Right cardiac atrium (tissue), 5 donors: ENCODE measurements around the gene FAM120A. TPM values are rescaled to one million over a fixed set of nuclear protein-coding genes. Genes with fewer than 3 reads are reported as not detected.
A peak's percentile ranks its signal among the peaks of the same experiment; 100 is the strongest.

Experiments
- ATAC-seq, 2 donors: fragments of 200-7000 bp; cut with Tn5 transposase; one replicate each; pipeline versions ENCODE4 v1.8.0 to v1.9.1; 2020; ENCODE audit warnings: moderate library complexity in 2 of 2, mild to moderate bottlenecking in 1 of 2
- DNase-seq, 3 donors: peaks; one replicate each; pipeline ENCODE4 v3.0.0-alpha.2; 2020
- H3K27ac ChIP-seq: one replicate; pipeline ENCODE4 v1.5.1; 2013; ENCODE audit warnings: mild to moderate bottlenecking, low read length, control low read depth, moderate library complexity
- H3K27me3 ChIP-seq: one replicate; pipeline ENCODE4 v1.6.1; 2013; ENCODE audit not compliant: control insufficient read depth, insufficient read depth
- H3K4me1 ChIP-seq: one replicate; pipeline ENCODE4 v1.6.1; 2013; ENCODE audit warnings: low read length; ENCODE audit not compliant: control insufficient read depth, insufficient read depth
- H3K4me3 ChIP-seq: one replicate; pipeline ENCODE4 v1.5.1; 2013; ENCODE audit warnings: low read length, control low read depth
- H3K9me3 ChIP-seq: one replicate; pipeline ENCODE4 v1.6.1; 2013; ENCODE audit warnings: low read length; ENCODE audit not compliant: control insufficient read depth
- WGBS: extraction: QIAGEN DNeasy Blood & Tissue Kit; methylation state at CpG from one replicate; pipeline ENCODE4 v1.1.7; 2013; 5-methylcytosine and 5-hydroxymethylcytosine counted together
- intact Hi-C, 4 donors: fragments of 100-400 bp; cut with DNase I; formaldehyde crosslinking; loops; one replicate each; pipeline versions ENCODE4 v1.11.0 to v1.14.0; 2022 to 2023
- polyA plus RNA-seq: library from polyadenylated mRNA; stranded (reverse); fragments of 200-250 nt; gene quantifications from one replicate; pipeline ENCODE4 v1.2.3, GENCODE V29; 2013
- total RNA-seq, 4 donors: library from RNA; stranded (reverse); fragmentation: NEBNext Ultra II Directional; extraction: Animal tissue kit (Norgen Biotek cat#: 25700); gene quantifications; one replicate each; pipeline ENCODE4 v1.2.1, GENCODE V29; 2021
- donor health status: healthy with polysubstance abuse.
- donor health status: DM: no; HTN: yes; CAD: no.
- donor health status: DM: no; HTN: no; CAD: no.
- donor health status: DM: no; HTN: yes; CAD: no; lungs with severe emphysema.
- donor health status: DM: yes; HTN: yes; CAD: no.

FAM120A gene
- total and polyA plus RNA-seq, 5 donors, result 42.3 to 111 (median 86.6) TPM

DNA sequence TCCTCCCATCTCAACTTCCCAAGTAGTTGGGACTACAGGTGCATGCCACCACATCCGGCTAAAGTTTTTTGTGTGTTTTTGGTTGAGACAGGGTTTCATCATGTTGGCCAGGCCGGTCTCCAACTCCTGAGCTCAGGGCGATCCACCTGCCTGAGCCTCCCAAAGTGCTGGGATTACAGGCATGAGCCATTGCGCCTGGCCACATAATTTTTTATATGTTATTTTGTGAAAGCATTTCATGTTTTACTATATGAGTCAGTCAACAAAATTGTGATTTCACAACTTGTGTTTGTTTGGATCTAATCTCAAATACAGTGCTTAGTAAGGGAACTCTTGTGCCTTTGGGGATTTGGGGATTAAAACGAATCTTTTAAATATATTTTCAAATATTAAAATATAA, 21.9 kb downstream of the FAM120A start:
- 82% methylated on average over 5 of the region's 5 CpGs for WGBS
- H3K4me1 ChIP-seq, result peaks cover 6% of the 10 kb centered on the region

DNA sequence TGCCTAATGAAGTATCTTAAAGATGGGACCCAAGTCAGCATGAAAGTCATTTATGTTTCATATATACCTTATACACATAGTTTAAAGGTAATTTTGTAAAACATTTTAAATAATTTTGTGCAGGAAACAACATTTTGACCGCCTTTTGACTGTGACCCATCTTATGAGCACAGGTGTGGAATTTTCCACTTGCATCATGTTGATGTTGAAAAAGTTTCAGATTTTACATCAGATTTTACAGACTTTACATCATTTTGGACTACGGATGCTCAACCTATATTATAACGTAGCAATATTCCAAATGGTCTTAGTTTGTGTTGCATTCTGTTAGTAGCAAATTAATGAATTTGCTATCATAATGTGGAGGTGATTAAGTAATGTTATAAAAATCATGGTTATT, 23.6 kb downstream of the FAM120A start:
- DNase-seq (no peak), ATAC-seq (no peak)
- H3K9me3 ChIP-seq, result no peaks in the 10 kb centered on the region
- no peaks in the 10 kb centered on the region for H3K27me3 ChIP-seq
- H3K4me1 ChIP-seq, result peaks cover 2% of the 10 kb centered on the region
- 95% methylated on average over 3 of the region's 3 CpGs for WGBS
- H3K4me3 ChIP-seq, result no peak overlapping the region
- no peak overlapping the region for H3K27ac ChIP-seq
- intact Hi-C loops, result no loop called here

More for the DNA sequence above, 21.9 kb downstream of the FAM120A start:
- Histone ChIP-seq H3K9me3 (no peaks in the 10 kb centered on the region), H3K27me3 (no peaks in the 10 kb centered on the region), H3K27ac (no peak overlapping the region), H3K4me3 (no peak overlapping the region)
- intact Hi-C loops, result no loop called here
- no peak for ATAC-seq
- DNase-seq, result peak in 1 of 3 donors; percentile 19

- no peak overlapping the region for H3K27ac ChIP-seq
- H3K27me3 ChIP-seq, result no peaks in the 10 kb centered on the region
- no peaks in the 10 kb centered on the region for H3K9me3 ChIP-seq
- DNase-seq (no peak), ATAC-seq (no peak)
- intact Hi-C loops, result no loop called here
- peaks cover 4% of the 10 kb centered on the region for H3K4me1 ChIP-seq
- H3K4me3 ChIP-seq, result no peak overlapping the region
- 68% methylated on average over 3 of the region's 3 CpGs for WGBS
Measured at GRCh38 chr9:93475856-93476255, 24.4 kb downstream of the FAM120A start.

GRCh38 chr9:93476924-93477323, 25.4 kb downstream of the FAM120A start:
- Histone ChIP-seq H3K4me3 (no peak overlapping the region), H3K4me1 (peaks cover 4% of the 10 kb centered on the region), H3K9me3 (no peaks in the 10 kb centered on the region), H3K27ac (no peak overlapping the region), H3K27me3 (no peaks in the 10 kb centered on the region)
- intact Hi-C loops, result no loop called here
- no peak for DNase-seq
- 85% methylated on average over 4 of the region's 4 CpGs for WGBS
- ATAC-seq, result no peak

DNA sequence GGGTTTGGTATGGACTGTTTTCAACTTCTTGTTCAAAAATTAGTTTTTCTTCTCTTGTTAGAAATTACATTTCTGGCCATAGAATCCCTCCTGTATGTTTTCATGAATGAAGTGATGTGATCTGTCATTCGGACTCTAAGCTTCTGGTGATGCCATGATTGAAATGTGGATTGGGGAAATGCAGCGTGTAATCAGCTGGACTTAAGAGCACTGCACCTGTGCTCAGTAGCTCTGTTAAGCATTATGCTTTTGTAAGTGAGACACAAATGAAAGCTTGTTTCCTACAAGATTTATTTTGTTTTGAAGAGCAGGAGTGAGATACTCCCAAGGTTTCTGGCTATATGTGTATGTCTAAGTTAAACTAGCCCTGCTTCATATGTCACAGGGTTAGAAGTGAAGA, 25.9 kb downstream of the FAM120A start:
- 87% methylated on average over 2 of the region's 2 CpGs for WGBS
- no peak for ATAC-seq
- H3K27me3 ChIP-seq, result no peaks in the 10 kb centered on the region

GRCh38 chr9:93479726-93480125, 28.2 kb downstream of the FAM120A start:
- intact Hi-C loops, result no loop called here
- Histone ChIP-seq H3K4me3 (no peak overlapping the region), H3K4me1 (peaks cover 10% of the 10 kb centered on the region), H3K27me3 (no peaks in the 10 kb centered on the region), H3K27ac (no peak overlapping the region), H3K9me3 (no peaks in the 10 kb centered on the region)
- 53% methylated on average over 4 of the region's 4 CpGs for WGBS
- ATAC-seq (peak in 1 of 2 donors; percentile 73), DNase-seq (no peak)

More for the DNA sequence above, 25.9 kb downstream of the FAM120A start:
- no peak overlapping the region for H3K4me3 ChIP-seq
- DNase-seq, result no peak
- peaks cover 4% of the 10 kb centered on the region for H3K4me1 ChIP-seq
- H3K27ac ChIP-seq, result no peak overlapping the region
- H3K9me3 ChIP-seq, result no peaks in the 10 kb centered on the region
- intact Hi-C loops, result no loop called here

DNA sequence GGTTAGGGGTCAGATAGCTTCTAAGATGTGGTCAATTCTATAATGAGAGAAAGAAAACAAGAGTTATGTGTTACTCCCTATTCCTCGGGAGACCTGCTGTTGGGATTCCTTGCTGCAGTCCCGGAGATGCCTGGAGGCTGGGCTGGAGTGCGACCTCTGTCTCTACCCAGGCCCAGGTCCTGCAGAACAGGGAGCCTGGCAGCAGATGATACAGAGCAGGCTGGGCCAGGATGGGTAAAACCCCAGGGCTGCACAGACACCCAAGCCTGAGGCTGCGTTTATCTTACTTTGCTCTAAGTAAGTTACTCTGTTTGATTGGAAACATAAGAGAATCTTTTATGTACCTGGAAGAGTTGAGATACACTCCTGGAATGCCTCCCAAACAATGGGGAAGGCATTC, 28.8 kb downstream of the FAM120A start:
- Histone ChIP-seq H3K4me3 (no peak overlapping the region), H3K27ac (no peak overlapping the region), H3K4me1 (peaks cover 10% of the 10 kb centered on the region), H3K9me3 (no peaks in the 10 kb centered on the region), H3K27me3 (no peaks in the 10 kb centered on the region)
- DNase-seq (no peak), ATAC-seq (no peak)
- 84% methylated on average over 4 of the region's 4 CpGs for WGBS
- intact Hi-C loops, result no loop called here

- H3K27me3 ChIP-seq, result no peaks in the 10 kb centered on the region
- WGBS, result 80% methylated on average over 7 of the region's 7 CpGs
- intact Hi-C loops, result no loop called here
- no peak overlapping the region for H3K4me3 ChIP-seq
- peaks cover 10% of the 10 kb centered on the region for H3K4me1 ChIP-seq
- H3K9me3 ChIP-seq, result no peaks in the 10 kb centered on the region
- no peak overlapping the region for H3K27ac ChIP-seq
- DNase-seq (peak in 1 of 3 donors; percentile 58), ATAC-seq (peak; percentile 46 to 64)
Measured at GRCh38 chr9:93480728-93481324, 29.3 kb downstream of the FAM120A start.

DNA sequence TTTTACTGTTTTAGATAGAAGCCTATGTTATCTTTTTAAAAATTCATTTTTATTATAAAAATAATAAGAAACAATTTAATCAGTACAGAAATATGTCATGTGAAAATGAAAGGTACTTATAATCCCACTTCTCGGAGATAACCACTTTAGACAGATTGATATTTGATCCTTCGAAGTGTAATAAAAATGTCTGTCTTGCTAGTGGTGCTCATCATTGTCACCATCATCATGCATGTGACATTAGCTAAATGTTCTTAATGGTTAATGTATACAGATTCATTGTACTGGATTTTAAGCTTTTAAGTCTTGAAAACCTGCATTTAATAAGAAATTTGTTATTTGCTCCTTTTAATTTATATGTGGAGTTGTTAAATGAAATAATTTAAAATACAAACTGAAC, 32.0 kb downstream of the FAM120A start:
- no peak for ATAC-seq
- WGBS, result 72% methylated on average over 2 of the region's 2 CpGs

DNA sequence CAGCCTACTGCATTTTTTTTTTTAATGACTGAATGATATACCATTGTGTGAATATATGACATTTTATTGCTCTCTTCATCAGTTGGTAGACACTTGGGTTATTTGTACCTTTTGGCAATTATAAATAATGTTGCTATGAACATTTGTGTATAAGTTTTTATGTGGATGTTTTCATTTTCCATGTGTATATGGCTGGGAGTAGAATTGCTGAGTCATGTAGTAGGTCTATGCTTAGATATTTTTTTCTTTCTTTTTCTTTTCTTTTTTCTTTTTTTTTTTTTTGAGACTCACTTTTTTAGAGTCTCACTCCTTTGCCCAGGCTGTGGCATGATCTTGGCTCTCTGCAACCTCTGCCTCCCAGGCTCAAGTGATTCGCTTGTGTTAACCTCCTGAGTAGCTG, 34.8 kb downstream of the FAM120A start:
- intact Hi-C loops, result no loop called here
- Histone ChIP-seq H3K4me3 (no peak overlapping the region), H3K4me1 (peaks cover 12% of the 10 kb centered on the region), H3K27ac (no peak overlapping the region), H3K27me3 (no peaks in the 10 kb centered on the region), H3K9me3 (no peaks in the 10 kb centered on the region)
- WGBS, result 100% methylated on average over 1 of the region's 1 CpG
- DNase-seq (no peak), ATAC-seq (no peak)

More for the DNA sequence above, 32.0 kb downstream of the FAM120A start:
- no peak overlapping the region for H3K4me3 ChIP-seq
- no peaks in the 10 kb centered on the region for H3K9me3 ChIP-seq
- H3K27me3 ChIP-seq, result no peaks in the 10 kb centered on the region
- DNase-seq, result no peak
- intact Hi-C loops, result no loop called here
- H3K27ac ChIP-seq, result no peak overlapping the region
- peaks cover 12% of the 10 kb centered on the region for H3K4me1 ChIP-seq

GRCh38 chr9:93488244-93488643, 36.8 kb downstream of the FAM120A start:
- ATAC-seq (no peak), DNase-seq (no peak)
- no peak overlapping the region for H3K4me3 ChIP-seq
- no peak overlapping the region for H3K27ac ChIP-seq
- no peaks in the 10 kb centered on the region for H3K27me3 ChIP-seq
- 96% methylated on average over 5 of the region's 5 CpGs for WGBS
- intact Hi-C loops, result no loop called here
- H3K4me1 ChIP-seq, result peaks cover 11% of the 10 kb centered on the region
- no peaks in the 10 kb centered on the region for H3K9me3 ChIP-seq
